ENCODE data around the gene PAH.

The PAH gene

DNA sequence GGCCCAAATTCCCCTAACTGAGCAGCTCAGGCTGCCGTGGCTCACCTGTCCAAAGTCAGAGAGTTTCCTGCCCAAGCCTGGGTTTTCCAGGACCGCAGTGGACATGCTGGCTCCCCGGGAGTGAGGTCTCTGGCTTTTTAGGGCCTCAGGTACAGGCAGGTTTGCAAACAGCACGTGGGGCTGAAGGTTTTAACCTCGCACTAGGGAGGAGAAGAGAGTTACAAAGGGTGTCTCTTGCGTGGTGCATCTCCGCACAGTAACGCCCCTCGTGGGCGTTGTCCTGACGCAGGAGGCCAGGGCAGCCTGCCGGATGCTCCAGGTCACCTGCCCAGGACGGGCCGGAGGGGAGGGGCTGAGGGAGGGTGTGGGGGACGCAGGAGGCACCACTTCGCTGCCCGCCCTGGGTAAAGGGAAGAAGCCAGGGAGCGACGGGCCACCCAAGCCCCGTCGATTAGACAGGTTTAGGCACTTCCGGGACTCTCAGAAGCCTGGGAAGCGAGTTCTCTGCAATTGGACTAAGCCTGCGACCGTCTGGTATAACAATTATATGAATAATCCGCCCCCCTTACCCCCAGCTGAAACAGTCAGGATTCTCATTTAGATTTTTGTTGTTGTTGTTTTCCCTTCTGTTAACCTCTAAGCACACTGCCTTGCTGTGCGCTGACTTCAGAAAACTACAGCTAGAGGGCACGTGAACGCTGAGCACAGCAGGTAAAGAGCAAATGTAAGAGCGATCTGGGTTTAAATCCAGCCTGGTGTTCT, at the start of gene PAH:
Gene PAH, minus strand, starts transcription at position 219 of the 762 bp plus-strand sequence. Its CDS starts 114 bp downstream, at position 105.
- H3K9ac ChIP-seq (ENCODE audit: low read depth, low read length): peak within 1 kb of the TSS; percentile 40
- H3K9me3 ChIP-seq (ENCODE audit: control insufficient read depth, insufficient read depth, low read length): no peaks in the 10 kb centered on the region
- H3K4me1 ChIP-seq (ENCODE audit: insufficient read depth, low read length): peaks cover 4% of the 10 kb centered on the region; the same call in 1 of the 2 replicates
- no peaks in the 10 kb centered on the region for H3K36me3 ChIP-seq (ENCODE audit: insufficient read depth, low read length)

DNA sequence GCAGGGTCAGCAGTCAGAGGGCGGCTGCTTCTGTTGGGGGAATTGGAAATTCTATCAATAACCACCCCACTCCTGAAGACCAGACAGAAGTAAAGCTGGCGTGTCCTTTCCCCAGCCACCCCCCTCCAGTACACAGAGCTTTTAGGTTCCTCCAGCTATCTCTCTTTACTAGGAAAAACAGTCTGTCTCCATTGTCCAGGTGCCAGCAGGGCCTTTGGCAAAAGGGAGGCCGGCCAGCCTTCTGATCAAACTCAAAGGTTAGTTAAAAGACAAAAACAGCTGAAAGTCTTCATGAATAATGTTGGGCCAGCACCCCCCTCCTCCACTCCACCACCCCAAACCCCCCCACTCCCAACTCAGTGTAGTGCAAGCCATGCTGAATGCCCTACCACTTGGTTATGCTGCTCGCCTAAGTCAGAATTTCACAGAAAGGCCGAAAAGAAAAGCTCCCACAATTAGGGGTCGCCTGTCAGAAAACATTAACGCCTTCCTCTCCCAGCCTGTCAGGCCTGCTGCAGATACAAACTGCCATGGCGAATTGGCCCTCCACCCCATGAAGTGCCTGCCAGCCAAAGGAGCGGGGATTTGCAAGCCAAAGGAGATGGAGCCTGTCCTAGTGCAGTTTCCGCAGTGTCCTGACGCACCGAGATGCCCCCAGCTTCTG, 49.3 kb upstream of the PAH start:
- no peak overlapping the region for H3K9ac ChIP-seq (ENCODE audit: low read depth, low read length)
- no peaks in the 10 kb centered on the region for H3K36me3 ChIP-seq (ENCODE audit: insufficient read depth, low read length)
- H3K4me1 ChIP-seq (ENCODE audit: insufficient read depth, low read length): peaks cover 9% of the 10 kb centered on the region; the same call in 1 of the 2 replicates
- H3K9me3 ChIP-seq (ENCODE audit: control insufficient read depth, insufficient read depth, low read length): no peaks in the 10 kb centered on the region

DNA sequence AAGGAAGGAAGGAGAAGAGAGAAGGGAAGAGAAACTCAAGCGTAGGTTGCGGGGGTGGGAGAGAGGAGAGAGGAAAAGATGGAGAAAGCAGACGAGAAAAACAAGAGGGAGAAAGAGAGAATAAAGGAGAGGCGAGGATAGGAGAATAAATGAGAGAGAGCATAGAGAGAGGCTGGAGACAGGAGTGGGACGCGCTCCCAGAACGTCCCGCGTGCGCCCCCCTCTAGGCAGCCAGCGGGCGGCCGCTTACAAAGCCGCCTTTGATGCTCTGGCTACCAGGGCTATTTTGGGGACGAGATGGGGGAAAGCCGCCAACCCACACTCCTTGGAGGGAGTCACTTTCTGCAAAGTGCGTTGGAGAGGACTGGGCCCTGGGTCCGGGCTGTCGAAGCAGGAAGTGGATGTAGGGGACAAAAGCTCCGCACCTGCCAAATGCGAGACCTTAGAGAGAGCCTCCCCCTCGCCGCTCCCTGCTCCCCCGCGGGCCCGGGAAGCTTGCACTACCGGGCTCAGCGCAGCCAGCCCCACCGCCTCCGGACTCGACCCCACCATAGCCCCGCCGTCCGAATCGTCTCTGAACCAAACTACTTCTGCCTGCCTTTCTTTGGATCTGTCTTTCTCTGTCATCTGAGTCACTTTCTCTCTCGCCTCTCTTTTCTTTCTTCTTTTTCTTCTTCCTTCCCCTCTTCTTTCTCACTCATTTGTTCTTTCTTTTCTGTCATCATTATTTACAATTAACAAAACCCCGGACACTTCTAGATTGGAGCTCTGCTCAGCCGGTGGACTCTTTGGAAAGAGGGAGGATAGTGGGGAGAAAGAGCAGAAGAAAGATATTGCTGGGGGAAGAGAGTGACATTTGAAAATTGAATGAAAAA, 48.5 kb upstream of the PAH start:
- Histone ChIP-seq H3K9ac (ENCODE audit: low read depth, low read length) (peak overlapping the region; percentile 6; the same call in 1 of the 2 replicates), H3K36me3 (ENCODE audit: insufficient read depth, low read length) (no peaks in the 10 kb centered on the region), H3K9me3 (ENCODE audit: control insufficient read depth, insufficient read depth, low read length) (no peaks in the 10 kb centered on the region), H3K4me1 (ENCODE audit: insufficient read depth, low read length) (peaks cover 9% of the 10 kb centered on the region; the same call in 1 of the 2 replicates)

DNA sequence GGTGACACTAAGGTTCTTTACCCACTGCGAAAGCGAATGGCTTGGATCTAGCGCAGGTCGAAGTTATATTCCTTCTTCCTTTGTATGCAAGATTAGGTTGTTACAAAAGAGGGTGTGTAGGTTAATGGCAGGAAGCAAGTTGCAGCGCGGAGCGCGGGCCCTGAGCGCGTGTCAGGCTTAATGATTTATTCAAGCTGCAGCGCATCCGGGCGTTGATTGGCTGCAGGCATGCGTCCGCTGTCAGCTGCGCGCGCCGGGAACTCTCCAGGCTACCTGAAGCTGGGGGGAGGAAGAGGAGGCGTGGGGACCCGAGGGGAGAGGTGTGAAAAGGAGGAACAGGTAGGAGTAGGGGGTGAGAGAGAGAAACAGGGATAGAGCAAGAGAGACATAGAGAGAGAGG, 47.8 kb upstream of the PAH start:
- peak overlapping the region; percentile 22; the same call in 1 of the 2 replicates for H3K9ac ChIP-seq (ENCODE audit: low read depth, low read length)
- peaks cover 9% of the 10 kb centered on the region; the same call in 1 of the 2 replicates for H3K4me1 ChIP-seq (ENCODE audit: insufficient read depth, low read length)
- no peaks in the 10 kb centered on the region for H3K9me3 ChIP-seq (ENCODE audit: control insufficient read depth, insufficient read depth, low read length)

DNA sequence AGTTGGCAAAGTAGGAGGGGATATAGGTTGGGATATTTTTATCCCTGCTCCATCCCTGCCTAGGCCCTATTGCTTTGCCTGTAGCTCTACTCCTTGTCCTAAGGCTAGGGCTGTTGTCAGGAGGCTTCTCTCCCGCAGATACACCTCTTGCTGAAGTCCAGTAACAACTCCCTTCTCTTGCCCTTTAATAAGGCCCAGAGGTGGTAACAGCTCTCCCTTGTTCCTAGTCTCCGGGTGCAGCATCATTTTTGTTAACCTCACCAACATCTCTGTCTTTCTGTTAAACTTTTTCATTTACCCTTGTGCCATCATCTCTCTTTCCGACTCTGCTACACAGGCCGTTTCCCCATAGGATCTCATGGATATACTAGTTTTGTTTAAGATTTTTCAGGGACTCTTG, 46.8 kb upstream of the PAH start:
- Histone ChIP-seq H3K4me1 (ENCODE audit: insufficient read depth, low read length) (peaks cover 9% of the 10 kb centered on the region; the same call in 1 of the 2 replicates), H3K9me3 (ENCODE audit: control insufficient read depth, insufficient read depth, low read length) (no peaks in the 10 kb centered on the region)

More for the DNA sequence above, 47.8 kb upstream of the PAH start:
- H3K36me3 ChIP-seq (ENCODE audit: insufficient read depth, low read length): no peaks in the 10 kb centered on the region

DNA sequence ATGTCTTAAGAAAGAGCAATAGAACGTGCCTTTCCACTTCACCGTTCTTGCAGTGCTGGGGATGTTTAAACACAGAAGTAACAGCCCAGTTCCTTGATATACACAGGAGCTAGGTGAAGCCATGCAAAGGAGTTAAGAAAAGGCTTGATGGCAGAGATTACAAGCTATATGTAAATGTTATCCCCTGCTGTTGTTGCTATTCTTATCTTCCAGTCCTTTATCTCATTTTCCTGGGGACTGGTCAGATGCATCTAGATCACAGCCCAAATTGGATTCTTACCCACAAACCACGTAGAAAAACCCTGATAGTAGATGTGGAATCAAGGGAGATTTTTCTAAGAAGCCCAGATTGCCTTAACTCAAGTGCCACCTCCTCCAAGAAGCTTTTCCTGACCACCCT, 45.9 kb upstream of the PAH start:
- Histone ChIP-seq H3K4me1 (ENCODE audit: insufficient read depth, low read length) (peaks cover 9% of the 10 kb centered on the region; the same call in 1 of the 2 replicates), H3K9me3 (ENCODE audit: control insufficient read depth, insufficient read depth, low read length) (no peaks in the 10 kb centered on the region), H3K9ac (ENCODE audit: low read depth, low read length) (no peak overlapping the region), H3K36me3 (ENCODE audit: insufficient read depth, low read length) (no peaks in the 10 kb centered on the region)

More for the DNA sequence above, 46.8 kb upstream of the PAH start:
- no peaks in the 10 kb centered on the region for H3K36me3 ChIP-seq (ENCODE audit: insufficient read depth, low read length)
- H3K9ac ChIP-seq (ENCODE audit: low read depth, low read length): no peak overlapping the region

DNA sequence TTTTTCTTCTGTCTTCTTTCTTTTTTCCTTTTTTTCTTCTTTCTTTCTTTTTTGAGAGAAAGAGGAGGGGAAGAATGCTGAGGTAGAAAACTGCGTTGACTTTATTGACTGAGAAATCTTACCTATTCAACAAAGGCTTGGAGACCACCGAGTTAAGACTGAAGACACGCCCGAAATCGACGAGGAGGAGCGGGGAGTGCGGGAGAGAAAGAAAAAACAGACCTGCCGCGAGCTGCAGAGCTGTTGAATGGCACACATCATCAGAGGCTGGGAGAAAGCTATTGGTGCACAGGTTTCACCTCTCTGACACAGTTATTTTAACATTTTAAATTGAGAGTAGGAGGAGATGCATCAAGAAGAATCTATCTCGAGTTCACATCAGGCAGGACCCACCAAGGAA, 45.5 kb upstream of the PAH start:
- Histone ChIP-seq H3K9ac (ENCODE audit: low read depth, low read length) (no peak overlapping the region), H3K4me1 (ENCODE audit: insufficient read depth, low read length) (peaks cover 9% of the 10 kb centered on the region; the same call in 1 of the 2 replicates), H3K36me3 (ENCODE audit: insufficient read depth, low read length) (no peaks in the 10 kb centered on the region), H3K9me3 (ENCODE audit: control insufficient read depth, insufficient read depth, low read length) (no peaks in the 10 kb centered on the region)

DNA sequence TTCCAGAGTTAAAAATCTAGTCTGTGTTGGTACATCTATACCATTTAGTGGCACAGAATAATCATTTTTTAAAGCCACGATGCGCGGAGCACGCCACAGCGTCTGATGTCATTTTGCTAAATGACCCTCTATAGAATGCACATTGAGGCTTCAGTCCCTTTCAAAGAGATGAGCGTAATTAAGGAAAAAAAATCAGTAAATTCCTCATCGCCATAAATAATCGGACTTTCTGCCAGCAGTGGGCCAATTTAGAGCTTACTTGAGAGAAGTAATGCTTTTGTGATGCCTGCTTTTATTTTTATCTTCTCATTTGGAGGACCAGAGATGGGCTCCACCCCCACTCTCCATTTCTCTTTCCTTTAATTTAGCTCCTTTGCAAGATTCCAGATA, 44.4 kb upstream of the PAH start:
- no peaks in the 10 kb centered on the region for H3K36me3 ChIP-seq (ENCODE audit: insufficient read depth, low read length)
- no peak overlapping the region for H3K9ac ChIP-seq (ENCODE audit: low read depth, low read length)
- peaks cover 9% of the 10 kb centered on the region; the same call in 1 of the 2 replicates for H3K4me1 ChIP-seq (ENCODE audit: insufficient read depth, low read length)

DNA sequence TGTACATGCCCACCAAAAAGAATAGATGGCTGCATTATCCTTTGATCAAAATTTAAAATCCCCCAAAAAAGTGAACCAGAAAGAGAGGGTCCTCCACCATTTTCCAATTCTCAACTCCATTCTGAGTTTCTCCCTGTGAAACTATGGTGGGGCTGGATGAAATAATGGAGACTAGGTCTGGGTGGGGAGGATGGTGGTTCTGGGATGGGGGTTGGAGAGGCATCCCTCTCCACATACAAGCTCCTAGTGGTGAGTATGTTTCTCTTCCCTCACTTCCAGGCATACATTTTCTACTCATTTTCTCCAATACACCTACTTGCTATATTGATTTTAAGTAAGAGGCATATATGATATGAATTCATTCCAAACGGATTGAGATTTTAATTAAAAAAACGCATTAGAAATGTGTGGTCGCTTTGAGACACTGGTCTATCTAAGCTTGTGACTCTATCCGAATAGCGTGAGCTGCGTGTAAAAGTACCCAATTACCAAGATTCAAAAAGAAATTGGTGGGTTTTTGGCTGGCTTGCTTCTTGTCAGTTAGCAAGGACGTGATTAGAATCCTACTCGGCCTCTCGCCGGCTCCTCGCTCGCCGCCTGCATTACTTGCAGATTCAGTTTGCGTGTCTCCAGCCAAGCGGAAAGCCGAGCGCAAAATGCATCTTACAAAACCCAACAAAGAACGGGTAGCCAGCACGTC, 43.9 kb upstream of the PAH start:
- H3K36me3 ChIP-seq (ENCODE audit: insufficient read depth, low read length): no peaks in the 10 kb centered on the region
- no peaks in the 10 kb centered on the region for H3K9me3 ChIP-seq (ENCODE audit: control insufficient read depth, insufficient read depth, low read length)
- peaks cover 9% of the 10 kb centered on the region; the same call in 1 of the 2 replicates for H3K4me1 ChIP-seq (ENCODE audit: insufficient read depth, low read length)
- H3K9ac ChIP-seq (ENCODE audit: low read depth, low read length): no peak overlapping the region

More for the DNA sequence above, 44.4 kb upstream of the PAH start:
- no peaks in the 10 kb centered on the region for H3K9me3 ChIP-seq (ENCODE audit: control insufficient read depth, insufficient read depth, low read length)

DNA sequence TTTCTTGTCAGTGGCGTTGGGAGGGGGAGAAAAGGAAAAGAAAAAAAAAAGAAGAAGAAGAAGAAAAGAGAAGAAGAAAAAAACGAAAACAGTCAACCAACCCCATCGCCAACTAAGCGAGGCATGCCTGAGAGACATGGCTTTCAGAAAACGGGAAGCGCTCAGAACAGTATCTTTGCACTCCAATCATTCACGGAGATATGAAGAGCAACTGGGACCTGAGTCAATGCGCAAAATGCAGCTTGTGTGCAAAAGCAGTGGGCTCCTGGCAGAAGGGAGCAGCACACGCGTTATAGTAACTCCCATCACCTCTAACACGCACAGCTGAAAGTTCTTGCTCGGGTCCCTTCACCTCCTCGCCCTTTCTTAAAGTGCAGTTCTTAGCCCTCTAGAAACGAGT, 42.3 kb upstream of the PAH start:
- H3K9me3 ChIP-seq (ENCODE audit: control insufficient read depth, insufficient read depth, low read length): no peaks in the 10 kb centered on the region
- no peak overlapping the region for H3K9ac ChIP-seq (ENCODE audit: low read depth, low read length)
- peaks cover 9% of the 10 kb centered on the region; the same call in 1 of the 2 replicates for H3K4me1 ChIP-seq (ENCODE audit: insufficient read depth, low read length)
- H3K36me3 ChIP-seq (ENCODE audit: insufficient read depth, low read length): no peaks in the 10 kb centered on the region

DNA sequence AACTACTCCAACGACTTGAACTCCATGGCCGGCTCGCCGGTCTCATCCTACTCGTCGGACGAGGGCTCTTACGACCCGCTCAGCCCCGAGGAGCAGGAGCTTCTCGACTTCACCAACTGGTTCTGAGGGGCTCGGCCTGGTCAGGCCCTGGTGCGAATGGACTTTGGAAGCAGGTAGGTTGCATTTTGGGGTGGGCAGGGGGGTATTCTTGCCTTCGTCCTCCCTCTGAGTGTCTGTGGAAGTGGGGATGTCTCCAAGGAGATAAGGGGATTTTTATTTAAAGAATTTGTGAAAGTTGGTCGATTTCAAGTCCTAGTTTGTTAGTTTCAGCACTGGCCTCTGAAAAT, 41.8 kb upstream of the PAH start:
- Histone ChIP-seq H3K9ac (ENCODE audit: low read depth, low read length) (peak overlapping the region; percentile 49; the same call in 1 of the 2 replicates), H3K36me3 (ENCODE audit: insufficient read depth, low read length) (no peaks in the 10 kb centered on the region), H3K9me3 (ENCODE audit: control insufficient read depth, insufficient read depth, low read length) (no peaks in the 10 kb centered on the region), H3K4me1 (ENCODE audit: insufficient read depth, low read length) (peaks cover 9% of the 10 kb centered on the region; the same call in 1 of the 2 replicates)

DNA sequence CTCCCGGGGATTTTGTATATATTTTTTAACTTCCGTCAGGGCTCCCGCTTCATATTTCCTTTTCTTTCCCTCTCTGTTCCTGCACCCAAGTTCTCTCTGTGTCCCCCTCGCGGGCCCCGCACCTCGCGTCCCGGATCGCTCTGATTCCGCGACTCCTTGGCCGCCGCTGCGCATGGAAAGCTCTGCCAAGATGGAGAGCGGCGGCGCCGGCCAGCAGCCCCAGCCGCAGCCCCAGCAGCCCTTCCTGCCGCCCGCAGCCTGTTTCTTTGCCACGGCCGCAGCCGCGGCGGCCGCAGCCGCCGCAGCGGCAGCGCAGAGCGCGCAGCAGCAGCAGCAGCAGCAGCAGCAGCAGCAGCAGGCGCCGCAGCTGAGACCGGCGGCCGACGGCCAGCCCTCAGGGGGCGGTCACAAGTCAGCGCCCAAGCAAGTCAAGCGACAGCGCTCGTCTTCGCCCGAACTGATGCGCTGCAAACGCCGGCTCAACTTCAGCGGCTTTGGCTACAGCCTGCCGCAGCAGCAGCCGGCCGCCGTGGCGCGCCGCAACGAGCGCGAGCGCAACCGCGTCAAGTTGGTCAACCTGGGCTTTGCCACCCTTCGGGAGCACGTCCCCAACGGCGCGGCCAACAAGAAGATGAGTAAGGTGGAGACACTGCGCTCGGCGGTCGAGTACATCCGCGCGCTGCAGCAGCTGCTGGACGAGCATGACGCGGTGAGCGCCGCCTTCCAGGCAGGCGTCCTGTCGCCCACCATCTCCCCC, 41.2 kb upstream of the PAH start:
- H3K9me3 ChIP-seq (ENCODE audit: control insufficient read depth, insufficient read depth, low read length): no peaks in the 10 kb centered on the region
- peaks cover 7% of the 10 kb centered on the region; the same call in 1 of the 2 replicates for H3K4me1 ChIP-seq (ENCODE audit: insufficient read depth, low read length)
- H3K9ac ChIP-seq (ENCODE audit: low read depth, low read length): peak overlapping the region; percentile 49; the same call in 1 of the 2 replicates
- no peaks in the 10 kb centered on the region for H3K36me3 ChIP-seq (ENCODE audit: insufficient read depth, low read length)
